GM12878 (cell line): Measurements from ENCODE around the gene PTCH2. TPM values are rescaled to one million over a fixed set of nuclear protein-coding genes. Genes with fewer than 3 reads are reported as not detected.

Experiments
- BCL11A ChIP-seq: IDR thresholded peaks from 2 replicates; pipeline ENCODE4 v1.6.1; 2011; ENCODE audit warnings: low read depth, low read length
- FOXM1 ChIP-seq: IDR thresholded peaks from 2 replicates; pipeline ENCODE4 v1.6.1; 2012; ENCODE audit warnings: low read depth, mild to moderate bottlenecking, inconsistent platforms, low read length, moderate library complexity
- KAT2A ChIP-seq: conservative IDR thresholded peaks from 2 replicates; pipeline ENCODE4 v1.6.1; 2011; ENCODE audit warnings: low read depth, low read length; ENCODE audit not compliant: control insufficient read depth
- KLF5 ChIP-seq: fragments of 450-650 bp; IDR thresholded peaks from 2 replicates; pipeline ENCODE4 v1.6.1; 2014; ENCODE audit warnings: mild to moderate bottlenecking; ENCODE audit not compliant: partially characterized antibody
- MEF2B ChIP-seq: fragments of 450-650 bp; IDR thresholded peaks from 2 replicates; pipeline ENCODE4 v1.6.1; 2018; ENCODE audit warnings: mild to moderate bottlenecking, moderate library complexity; ENCODE audit not compliant: partially characterized antibody, poor library complexity, severe bottlenecking
- NR2C2 ChIP-seq: IDR thresholded peaks from 2 replicates; pipeline ENCODE4 v1.6.1; 2011; ENCODE audit warnings: borderline replicate concordance, low read depth; ENCODE audit not compliant: control insufficient read depth, insufficient read length
- POLR2A ChIP-seq: IDR thresholded peaks from 2 replicates; pipeline ENCODE4 v1.6.1; 2011; ENCODE audit warnings: low read depth, mild to moderate bottlenecking, low read length
- RAD21 ChIP-seq: IDR thresholded peaks from 2 replicates; pipeline ENCODE4 v1.6.1; 2011; ENCODE audit warnings: mild to moderate bottlenecking, low read depth, low read length, moderate library complexity; ENCODE audit not compliant: insufficient read depth
- RUNX3 ChIP-seq: IDR thresholded peaks from 2 replicates; pipeline ENCODE4 v1.6.1; 2012; ENCODE audit warnings: low read length, inconsistent platforms
- SMAD5 ChIP-seq: IDR thresholded peaks from 2 replicates; pipeline ENCODE4 v1.6.1; 2016; ENCODE audit warnings: antibody characterized with exemption, low read depth
- SMC3 ChIP-seq: IDR thresholded peaks from 2 replicates; pipeline ENCODE4 v1.6.1; 2011; ENCODE audit warnings: low read length, improper control_type of control experiment, borderline replicate concordance
- SREBF2 ChIP-seq: IDR thresholded peaks from 2 replicates; pipeline ENCODE4 v1.6.1; 2012; ENCODE audit warnings: mild to moderate bottlenecking, low read length
- STAT1 ChIP-seq: fragments of 450-650 bp; conservative IDR thresholded peaks from 2 replicates; pipeline ENCODE4 v1.6.1; 2014; ENCODE audit warnings: antibody characterized with exemption, mild to moderate bottlenecking
- polyA plus RNA-seq, 11 experiments: library from polyadenylated mRNA; depleted of rRNA in 4 of 11; unstranded in 6 of 11; stranded (reverse) in 5 of 11; fragments of >200 nt; fragmentation: Nextera tagmentation in 4 of 11; fragmentation: Illumina TruSeq in 1 of 11; extraction: Ambion mirVana in 4 of 11; extraction: Trizol in 1 of 11; gene quantifications; 1 replicate in 1 of 11; 2 replicates in 10 of 11; pipeline versions ENCODE4 v1.2.1 to v1.2.3, GENCODE V29; 2011 to 2016; ENCODE audit warnings: inconsistent platforms in 2 of 11, missing spikeins in 2 of 11, low read depth in 1 of 11
- total RNA-seq, 4 experiments: library from RNA; depleted of rRNA in 3 of 4; stranded (reverse); fragments of >200 nt in 3 of 4; fragmentation: Illumina TruSeq in 1 of 4; extraction: Trizol in 1 of 4; gene quantifications; 2 replicates each; pipeline versions ENCODE4 v1.2.1 to v1.2.3, GENCODE V29; 2013 to 2021
- TF ChIP-seq, protein P1 (sequence below): fragments of 450-650 bp; IDR thresholded peaks from 2 replicates; pipeline ENCODE4 v1.6.1; 2018; ENCODE audit warnings: mild to moderate bottlenecking, low read depth, moderate library complexity; ENCODE audit not compliant: partially characterized antibody
- TF ChIP-seq, protein P2 (sequence below): IDR thresholded peaks from 2 replicates; pipeline ENCODE4 v1.6.1; 2012; ENCODE audit warnings: mild to moderate bottlenecking, low read depth, low read length
- TF ChIP-seq, protein P3 (sequence below): fragments of 450-650 bp; IDR thresholded peaks from 2 replicates; pipeline ENCODE4 v1.6.1; 2017; ENCODE audit warnings: borderline replicate concordance
- TF ChIP-seq, protein P4 (sequence below): IDR thresholded peaks from 2 replicates; pipeline ENCODE4 v1.6.1; 2012; ENCODE audit warnings: improper control_type of control experiment, low read depth, low read length; ENCODE audit not compliant: insufficient replicate concordance

The PTCH2 gene
- total and polyA plus RNA-seq, 10 of the 15 experiments (the other 5 are each of a cell fraction or from before 2014, with no cell fraction given): 0.03 to 8.4 (median 0.10) TPM

DNA sequence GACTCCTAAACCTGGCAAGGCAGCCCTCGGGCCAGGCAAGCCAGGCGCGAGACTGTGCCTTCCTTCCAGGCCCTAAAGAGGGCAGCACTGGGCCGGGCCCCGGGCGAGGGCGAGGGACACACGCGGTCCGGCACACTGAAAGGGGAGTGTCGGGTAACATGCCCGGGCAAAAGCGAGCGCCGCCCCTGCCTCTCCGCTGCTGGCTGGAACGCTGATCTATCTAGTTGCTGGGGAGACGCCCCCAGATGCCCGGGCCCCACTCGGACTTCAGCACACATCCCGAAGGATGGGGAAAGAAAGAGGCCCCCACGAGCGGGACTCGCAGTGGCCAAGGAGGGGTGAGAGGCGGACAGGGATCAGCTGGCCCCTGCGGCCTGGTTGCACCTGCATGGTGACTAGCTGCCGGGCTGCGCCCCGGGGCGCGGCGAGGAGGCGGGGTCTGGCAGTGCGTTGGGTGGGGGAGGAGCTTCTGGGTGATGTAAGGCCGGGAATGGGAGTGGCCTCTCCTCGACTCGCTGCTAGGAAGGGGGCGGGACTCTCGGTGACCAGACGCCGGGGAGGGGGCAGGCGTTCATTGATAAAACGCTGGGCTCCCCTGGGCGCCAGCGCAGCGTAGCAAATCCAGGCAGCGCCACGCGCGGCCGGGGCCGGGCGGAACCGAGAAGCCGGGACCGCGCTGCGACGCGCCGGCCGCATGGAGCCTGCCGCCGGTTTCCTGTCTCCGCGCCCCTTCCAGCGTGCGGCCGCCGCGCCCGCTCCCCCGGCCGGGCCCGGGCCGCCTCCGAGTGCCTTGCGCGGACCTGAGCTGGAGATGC, 43.1 kb downstream of the PTCH2 start, which contains the start of gene PLK3 (continued):
- TF ChIP-seq, protein P1, sequence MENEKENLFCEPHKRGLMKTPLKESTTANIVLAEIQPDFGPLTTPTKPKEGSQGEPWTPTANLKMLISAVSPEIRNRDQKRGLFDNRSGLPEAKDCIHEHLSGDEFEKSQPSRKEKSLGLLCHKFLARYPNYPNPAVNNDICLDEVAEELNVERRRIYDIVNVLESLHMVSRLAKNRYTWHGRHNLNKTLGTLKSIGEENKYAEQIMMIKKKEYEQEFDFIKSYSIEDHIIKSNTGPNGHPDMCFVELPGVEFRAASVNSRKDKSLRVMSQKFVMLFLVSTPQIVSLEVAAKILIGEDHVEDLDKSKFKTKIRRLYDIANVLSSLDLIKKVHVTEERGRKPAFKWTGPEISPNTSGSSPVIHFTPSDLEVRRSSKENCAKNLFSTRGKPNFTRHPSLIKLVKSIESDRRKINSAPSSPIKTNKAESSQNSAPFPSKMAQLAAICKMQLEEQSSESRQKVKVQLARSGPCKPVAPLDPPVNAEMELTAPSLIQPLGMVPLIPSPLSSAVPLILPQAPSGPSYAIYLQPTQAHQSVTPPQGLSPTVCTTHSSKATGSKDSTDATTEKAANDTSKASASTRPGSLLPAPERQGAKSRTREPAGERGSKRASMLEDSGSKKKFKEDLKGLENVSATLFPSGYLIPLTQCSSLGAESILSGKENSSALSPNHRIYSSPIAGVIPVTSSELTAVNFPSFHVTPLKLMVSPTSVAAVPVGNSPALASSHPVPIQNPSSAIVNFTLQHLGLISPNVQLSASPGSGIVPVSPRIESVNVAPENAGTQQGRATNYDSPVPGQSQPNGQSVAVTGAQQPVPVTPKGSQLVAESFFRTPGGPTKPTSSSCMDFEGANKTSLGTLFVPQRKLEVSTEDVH: no peak
- TF ChIP-seq MEF2B (peak; percentile 48), SREBF2 (no peak), SMC3 (peak; percentile 60; the same call in 1 of the 2 replicates), STAT1 (no peak), RUNX3 (no peak), NR2C2 (no peak), BCL11A (no peak), KAT2A (no peak), POLR2A (peak; percentile 90), KLF5 (no peak), RAD21 (peak; percentile 86), FOXM1 (no peak), SMAD5 (no peak)
- TF ChIP-seq, protein P2, sequence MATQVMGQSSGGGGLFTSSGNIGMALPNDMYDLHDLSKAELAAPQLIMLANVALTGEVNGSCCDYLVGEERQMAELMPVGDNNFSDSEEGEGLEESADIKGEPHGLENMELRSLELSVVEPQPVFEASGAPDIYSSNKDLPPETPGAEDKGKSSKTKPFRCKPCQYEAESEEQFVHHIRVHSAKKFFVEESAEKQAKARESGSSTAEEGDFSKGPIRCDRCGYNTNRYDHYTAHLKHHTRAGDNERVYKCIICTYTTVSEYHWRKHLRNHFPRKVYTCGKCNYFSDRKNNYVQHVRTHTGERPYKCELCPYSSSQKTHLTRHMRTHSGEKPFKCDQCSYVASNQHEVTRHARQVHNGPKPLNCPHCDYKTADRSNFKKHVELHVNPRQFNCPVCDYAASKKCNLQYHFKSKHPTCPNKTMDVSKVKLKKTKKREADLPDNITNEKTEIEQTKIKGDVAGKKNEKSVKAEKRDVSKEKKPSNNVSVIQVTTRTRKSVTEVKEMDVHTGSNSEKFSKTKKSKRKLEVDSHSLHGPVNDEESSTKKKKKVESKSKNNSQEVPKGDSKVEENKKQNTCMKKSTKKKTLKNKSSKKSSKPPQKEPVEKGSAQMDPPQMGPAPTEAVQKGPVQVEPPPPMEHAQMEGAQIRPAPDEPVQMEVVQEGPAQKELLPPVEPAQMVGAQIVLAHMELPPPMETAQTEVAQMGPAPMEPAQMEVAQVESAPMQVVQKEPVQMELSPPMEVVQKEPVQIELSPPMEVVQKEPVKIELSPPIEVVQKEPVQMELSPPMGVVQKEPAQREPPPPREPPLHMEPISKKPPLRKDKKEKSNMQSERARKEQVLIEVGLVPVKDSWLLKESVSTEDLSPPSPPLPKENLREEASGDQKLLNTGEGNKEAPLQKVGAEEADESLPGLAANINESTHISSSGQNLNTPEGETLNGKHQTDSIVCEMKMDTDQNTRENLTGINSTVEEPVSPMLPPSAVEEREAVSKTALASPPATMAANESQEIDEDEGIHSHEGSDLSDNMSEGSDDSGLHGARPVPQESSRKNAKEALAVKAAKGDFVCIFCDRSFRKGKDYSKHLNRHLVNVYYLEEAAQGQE: no peak
- TF ChIP-seq, protein P3, sequence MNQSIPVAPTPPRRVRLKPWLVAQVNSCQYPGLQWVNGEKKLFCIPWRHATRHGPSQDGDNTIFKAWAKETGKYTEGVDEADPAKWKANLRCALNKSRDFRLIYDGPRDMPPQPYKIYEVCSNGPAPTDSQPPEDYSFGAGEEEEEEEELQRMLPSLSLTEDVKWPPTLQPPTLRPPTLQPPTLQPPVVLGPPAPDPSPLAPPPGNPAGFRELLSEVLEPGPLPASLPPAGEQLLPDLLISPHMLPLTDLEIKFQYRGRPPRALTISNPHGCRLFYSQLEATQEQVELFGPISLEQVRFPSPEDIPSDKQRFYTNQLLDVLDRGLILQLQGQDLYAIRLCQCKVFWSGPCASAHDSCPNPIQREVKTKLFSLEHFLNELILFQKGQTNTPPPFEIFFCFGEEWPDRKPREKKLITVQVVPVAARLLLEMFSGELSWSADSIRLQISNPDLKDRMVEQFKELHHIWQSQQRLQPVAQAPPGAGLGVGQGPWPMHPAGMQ: no peak
- TF ChIP-seq, protein P4, sequence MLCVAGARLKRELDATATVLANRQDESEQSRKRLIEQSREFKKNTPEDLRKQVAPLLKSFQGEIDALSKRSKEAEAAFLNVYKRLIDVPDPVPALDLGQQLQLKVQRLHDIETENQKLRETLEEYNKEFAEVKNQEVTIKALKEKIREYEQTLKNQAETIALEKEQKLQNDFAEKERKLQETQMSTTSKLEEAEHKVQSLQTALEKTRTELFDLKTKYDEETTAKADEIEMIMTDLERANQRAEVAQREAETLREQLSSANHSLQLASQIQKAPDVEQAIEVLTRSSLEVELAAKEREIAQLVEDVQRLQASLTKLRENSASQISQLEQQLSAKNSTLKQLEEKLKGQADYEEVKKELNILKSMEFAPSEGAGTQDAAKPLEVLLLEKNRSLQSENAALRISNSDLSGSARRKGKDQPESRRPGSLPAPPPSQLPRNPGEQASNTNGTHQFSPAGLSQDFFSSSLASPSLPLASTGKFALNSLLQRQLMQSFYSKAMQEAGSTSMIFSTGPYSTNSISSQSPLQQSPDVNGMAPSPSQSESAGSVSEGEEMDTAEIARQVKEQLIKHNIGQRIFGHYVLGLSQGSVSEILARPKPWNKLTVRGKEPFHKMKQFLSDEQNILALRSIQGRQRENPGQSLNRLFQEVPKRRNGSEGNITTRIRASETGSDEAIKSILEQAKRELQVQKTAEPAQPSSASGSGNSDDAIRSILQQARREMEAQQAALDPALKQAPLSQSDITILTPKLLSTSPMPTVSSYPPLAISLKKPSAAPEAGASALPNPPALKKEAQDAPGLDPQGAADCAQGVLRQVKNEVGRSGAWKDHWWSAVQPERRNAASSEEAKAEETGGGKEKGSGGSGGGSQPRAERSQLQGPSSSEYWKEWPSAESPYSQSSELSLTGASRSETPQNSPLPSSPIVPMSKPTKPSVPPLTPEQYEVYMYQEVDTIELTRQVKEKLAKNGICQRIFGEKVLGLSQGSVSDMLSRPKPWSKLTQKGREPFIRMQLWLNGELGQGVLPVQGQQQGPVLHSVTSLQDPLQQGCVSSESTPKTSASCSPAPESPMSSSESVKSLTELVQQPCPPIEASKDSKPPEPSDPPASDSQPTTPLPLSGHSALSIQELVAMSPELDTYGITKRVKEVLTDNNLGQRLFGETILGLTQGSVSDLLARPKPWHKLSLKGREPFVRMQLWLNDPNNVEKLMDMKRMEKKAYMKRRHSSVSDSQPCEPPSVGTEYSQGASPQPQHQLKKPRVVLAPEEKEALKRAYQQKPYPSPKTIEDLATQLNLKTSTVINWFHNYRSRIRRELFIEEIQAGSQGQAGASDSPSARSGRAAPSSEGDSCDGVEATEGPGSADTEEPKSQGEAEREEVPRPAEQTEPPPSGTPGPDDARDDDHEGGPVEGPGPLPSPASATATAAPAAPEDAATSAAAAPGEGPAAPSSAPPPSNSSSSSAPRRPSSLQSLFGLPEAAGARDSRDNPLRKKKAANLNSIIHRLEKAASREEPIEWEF: no peak
